CD4-positive, alpha-beta memory T cell (primary cell): Measurements from ENCODE around the gene POLL. TPM values are rescaled to one million over a fixed set of nuclear protein-coding genes. Genes with fewer than 3 reads are reported as not detected.

Experiments used
- CTCF ChIA-PET: fragments of 350-600 bp; sonication (Branson Sonifier 250); formaldehyde crosslinking; loops from one replicate; lab custom pipeline; 2021; ENCODE audit warnings: inconsistent platforms; ENCODE audit not compliant: partially characterized antibody; lab: Charles Lee
- POLR2A ChIA-PET: fragments of 350-600 bp; sonication (Branson Sonifier 250); formaldehyde crosslinking; loops from one replicate; lab custom pipeline; 2021; ENCODE audit not compliant: partially characterized antibody; lab: Charles Lee
- DNase-seq, 5 donors: peaks; one replicate each; pipeline versions ENCODE4 v3.0.0 to v3.0.0-alpha.2; 2020 to 2022; ENCODE audit warnings: mixed read lengths in 1 of 5
- H3K27ac ChIP-seq: one replicate; pipeline ENCODE4 v1.7.0; 2013; ENCODE audit warnings: low read depth, low read length
- H3K27me3 ChIP-seq: 2 replicates; pipeline ENCODE4 v1.7.0; 2013; ENCODE audit warnings: mild to moderate bottlenecking, low read length, moderate library complexity; ENCODE audit not compliant: insufficient read depth
- H3K36me3 ChIP-seq: 2 replicates; pipeline ENCODE4 v1.7.0; 2013; ENCODE audit warnings: mild to moderate bottlenecking, low read length, moderate library complexity; ENCODE audit not compliant: insufficient read depth
- H3K4me1 ChIP-seq: 2 replicates; pipeline ENCODE4 v1.7.0; 2013; ENCODE audit warnings: mild to moderate bottlenecking, low read length, moderate library complexity; ENCODE audit not compliant: insufficient read depth
- H3K4me3 ChIP-seq, 2 donors: one replicate each; pipeline ENCODE4 v1.7.0; 2013; ENCODE audit warnings: low read length in 2 of 2, mild to moderate bottlenecking in 1 of 2
- H3K9me3 ChIP-seq, 2 donors: one replicate each; pipeline ENCODE4 v1.7.0; 2013; ENCODE audit warnings: low read length in 2 of 2, control low read depth in 1 of 2; ENCODE audit not compliant: control insufficient read depth in 1 of 2
- H3K27ac Mint-ChIP-seq, 7 donors: one replicate each; pipeline ENCODE4 v1.8.0; 2020 to 2021; ENCODE audit warnings: mixed read lengths in 7 of 7, mild to moderate bottlenecking in 6 of 7, inconsistent platforms in 3 of 7, moderate library complexity in 3 of 7
- H3K27me3 Mint-ChIP-seq, 2 donors: one replicate each; pipeline ENCODE4 v1.8.0; 2020 to 2021; ENCODE audit warnings: mixed read lengths in 2 of 2
- H3K36me3 Mint-ChIP-seq, 2 donors: one replicate each; pipeline ENCODE4 v1.8.0; 2020 to 2021; ENCODE audit warnings: mixed read lengths in 2 of 2, inconsistent platforms in 1 of 2, mild to moderate bottlenecking in 1 of 2
- H3K4me1 Mint-ChIP-seq, 4 donors: one replicate each; pipeline ENCODE4 v1.8.0; 2020 to 2021; ENCODE audit warnings: mixed read lengths in 4 of 4, mild to moderate bottlenecking in 1 of 4
- H3K4me3 Mint-ChIP-seq, 8 donors: one replicate each; pipeline ENCODE4 v1.8.0; 2020 to 2021; ENCODE audit warnings: mixed read lengths in 8 of 8, mild to moderate bottlenecking in 7 of 8, moderate library complexity in 6 of 8, inconsistent platforms in 3 of 8
- H3K9me3 Mint-ChIP-seq, 8 donors: one replicate each; pipeline ENCODE4 v1.8.0; 2020 to 2021; ENCODE audit warnings: mixed read lengths in 8 of 8, mild to moderate bottlenecking in 5 of 8, inconsistent platforms in 3 of 8, moderate library complexity in 1 of 8
- intact Hi-C: fragments of 100-400 bp; cut with micrococcal nuclease; formaldehyde crosslinking; loops from one replicate; pipeline ENCODE4 v1.15.1; 2023
- polyA plus RNA-seq, 2 donors: library from polyadenylated mRNA; unstranded; fragments of 300-500 nt; fragmentation: Illumina TruSeq; gene quantifications; one replicate each; pipeline ENCODE4 v1.2.3, GENCODE V29; 2021
- total RNA-seq, 2 experiments: library from RNA; stranded (reverse); gene quantifications; one replicate each; pipeline ENCODE4 v1.2.3, GENCODE V29; 2021

The POLL gene
- total and polyA plus RNA-seq, 4 experiments from 2014 or later, result 9.2 to 59.3 (median 35.0) TPM

DNA sequence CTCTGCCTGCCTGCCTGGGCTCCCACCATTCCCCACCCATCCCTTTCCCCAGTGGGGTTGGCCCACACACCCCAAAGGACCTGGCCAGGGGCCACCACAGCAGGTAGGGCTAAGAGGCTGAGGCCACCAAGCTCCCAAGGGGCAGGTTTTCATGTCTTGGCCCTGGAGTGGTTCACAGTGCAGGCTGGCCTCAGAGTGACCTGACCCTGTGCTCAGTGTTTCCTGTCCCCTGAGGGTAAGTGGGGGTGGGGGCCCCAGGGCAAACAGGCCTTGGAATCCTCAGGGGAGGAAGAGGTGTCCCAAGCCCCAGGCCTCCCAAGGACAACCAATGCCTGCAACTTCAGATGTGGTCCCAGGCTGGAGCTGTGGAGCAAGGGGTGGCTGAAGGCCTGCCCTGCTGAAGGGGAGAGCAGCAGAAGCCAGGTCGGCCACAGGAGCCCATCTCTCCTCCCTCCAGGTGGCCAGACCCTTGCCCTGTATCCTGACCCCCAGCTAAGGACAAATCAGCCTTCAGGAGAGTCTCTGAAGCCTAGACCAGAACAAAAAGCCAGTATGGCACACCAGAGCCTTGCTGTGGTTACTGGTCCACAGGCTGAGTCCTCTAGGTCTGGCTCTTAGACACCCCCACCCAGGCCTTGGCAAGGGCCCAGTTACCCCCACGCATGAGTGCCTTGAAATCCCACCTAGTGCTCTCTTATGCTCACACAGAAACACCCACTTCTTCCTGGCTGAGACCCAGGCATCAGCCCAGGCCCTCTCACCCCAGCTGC, 27.6 kb downstream of the POLL start:
- intact Hi-C loops, result no loop called here
- Mint-ChIP-seq H3K27me3 (peaks cover 12 to 24% of the 10 kb centered on the region in 2 donors), H3K4me1 (peaks cover 14 to 30% (median 20%) of the 10 kb centered on the region in 4 donors), H3K9me3 (peaks cover 0 to 5% (median 0%) of the 10 kb centered on the region in 8 donors), H3K4me3 (no peak overlapping the region), H3K27ac (peak overlapping the region in 2 of 7 donors; percentile 59 to 62), H3K36me3 (no peaks in the 10 kb centered on the region)
- POLR2A ChIA-PET, result no interaction called here
- no peak overlapping the region for H3K27ac ChIP-seq
- H3K9me3 ChIP-seq, result no peaks in the 10 kb centered on the region
- no peak for DNase-seq
- H3K4me1 ChIP-seq, result peaks cover 19% of the 10 kb centered on the region
- H3K4me3 ChIP-seq, result no peak overlapping the region
- CTCF ChIA-PET, result interaction anchor here (2.6 kb wide), 1 partner anchor 11 kb away, joined by 9 read pairs; no protein-coding TSS in a partner anchor
- H3K27me3 ChIP-seq, result no peaks in the 10 kb centered on the region
- no peaks in the 10 kb centered on the region for H3K36me3 ChIP-seq

DNA sequence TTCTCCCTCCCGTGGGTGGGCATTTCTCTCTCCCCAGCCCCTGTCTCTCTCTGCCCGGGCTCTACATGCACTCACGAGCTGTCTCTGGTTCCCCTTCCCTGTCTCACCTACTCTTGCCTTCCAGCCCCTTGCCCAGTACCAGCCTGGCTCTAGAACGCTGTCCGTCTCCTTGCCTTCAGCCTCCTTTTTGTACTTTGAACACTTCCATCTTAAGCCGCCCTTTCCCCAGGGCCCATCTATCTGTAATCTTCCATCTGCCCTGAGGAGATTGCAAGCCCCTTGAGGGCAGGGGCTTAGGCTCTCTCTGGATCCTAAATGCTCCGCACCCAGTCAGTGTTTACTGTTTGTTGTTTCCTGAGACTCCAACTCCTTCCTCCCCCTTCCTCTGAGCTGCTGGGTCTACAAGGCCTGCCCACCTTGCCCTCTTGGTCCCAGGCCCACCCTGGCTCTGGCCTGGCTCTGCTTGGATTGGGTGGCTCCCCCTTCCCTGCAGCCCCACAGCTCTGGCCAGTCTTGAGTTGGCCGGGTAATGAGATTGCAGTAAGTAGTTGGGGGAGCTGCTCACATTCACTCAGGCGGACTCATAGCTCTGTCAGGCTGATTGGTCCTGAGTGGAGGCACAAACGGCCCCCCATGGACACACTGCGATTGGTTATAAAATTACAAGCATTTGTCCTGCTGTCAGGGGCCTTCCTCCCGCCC, 28.3 kb downstream of the POLL start:
- CTCF ChIA-PET, result no interaction called here
- no peaks in the 10 kb centered on the region for H3K36me3 ChIP-seq
- H3K4me1 Mint-ChIP-seq, result peaks cover 14 to 30% (median 20%) of the 10 kb centered on the region in 4 donors
- no peak for DNase-seq
- intact Hi-C loops, result no loop called here
- peaks cover 0 to 6% of the 10 kb centered on the region in 2 donors for H3K36me3 Mint-ChIP-seq
- H3K9me3 Mint-ChIP-seq, result peaks cover 0 to 3% (median 0%) of the 10 kb centered on the region in 8 donors
- H3K4me1 ChIP-seq, result peaks cover 19% of the 10 kb centered on the region
- POLR2A ChIA-PET, result no interaction called here
- H3K27me3 Mint-ChIP-seq, result peaks cover 7 to 18% of the 10 kb centered on the region in 2 donors
- no peaks in the 10 kb centered on the region for H3K9me3 ChIP-seq
- peak overlapping the region in 1 of 8 donors; percentile 51 for H3K4me3 Mint-ChIP-seq
- H3K27ac Mint-ChIP-seq, result peak overlapping the region in 4 of 7 donors; percentile 2 to 65 (median 28)
- no peaks in the 10 kb centered on the region for H3K27me3 ChIP-seq
- no peak overlapping the region for H3K4me3 ChIP-seq
- H3K27ac ChIP-seq, result no peak overlapping the region

DNA sequence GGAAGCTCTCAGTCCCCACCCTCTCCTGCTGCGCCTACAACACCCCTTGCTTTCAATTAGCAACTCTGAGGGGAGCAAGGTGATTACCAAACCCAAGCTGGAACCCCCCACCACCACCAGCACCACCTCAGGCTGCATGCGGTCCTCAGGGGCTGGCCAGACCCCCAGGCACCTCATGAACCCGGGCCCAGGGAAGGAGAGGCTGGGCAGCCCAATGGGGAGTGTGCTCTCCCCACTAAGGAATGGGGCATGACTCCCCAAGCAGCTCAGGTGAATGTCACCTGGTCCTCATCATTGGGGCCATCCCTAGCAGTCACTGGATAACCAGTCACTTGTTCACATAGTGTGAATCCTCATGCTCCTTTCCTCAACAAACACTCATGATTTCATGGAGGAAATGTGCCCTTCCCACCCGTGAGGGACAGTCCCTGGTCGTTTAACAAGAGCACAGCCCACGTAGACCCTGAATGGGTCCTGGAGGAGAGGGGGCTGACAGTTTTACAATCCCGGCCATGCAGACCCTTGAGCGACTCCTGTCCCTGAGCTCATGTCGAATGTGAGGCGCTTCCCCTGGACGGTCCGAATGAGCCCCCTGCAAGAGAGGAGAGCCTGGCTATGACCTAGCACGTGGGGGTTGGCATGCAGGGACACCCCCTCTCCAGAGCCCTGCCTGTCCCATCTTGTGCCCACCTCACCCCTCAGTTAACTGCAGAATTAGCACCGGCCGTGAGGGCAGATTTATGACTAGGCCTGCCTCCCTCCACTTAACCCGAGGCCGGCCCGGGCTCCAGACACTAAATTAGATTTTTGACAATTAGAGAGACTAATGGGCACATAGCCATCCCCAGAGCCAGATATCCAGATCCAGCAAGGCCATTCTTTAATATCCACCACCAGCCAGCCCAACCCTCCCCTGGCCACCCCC, 29.1 kb downstream of the POLL start:
- no peaks in the 10 kb centered on the region for H3K27me3 ChIP-seq
- intact Hi-C loops, result no loop called here
- Mint-ChIP-seq H3K4me1 (peaks cover 14 to 30% (median 20%) of the 10 kb centered on the region in 4 donors), H3K9me3 (peaks cover 0 to 3% (median 0%) of the 10 kb centered on the region in 8 donors), H3K36me3 (peaks cover 7 to 11% of the 10 kb centered on the region in 2 donors), H3K27ac (peak overlapping the region in 3 of 7 donors; percentile 15 to 68 (median 31)), H3K4me3 (peak overlapping the region in 3 of 8 donors; percentile 17 to 44 (median 20)), H3K27me3 (peaks cover 6 to 15% of the 10 kb centered on the region in 2 donors)
- POLR2A ChIA-PET, result interaction anchor here (0.6 kb wide), 1 partner anchor 405 kb away, joined by 3 read pairs; no protein-coding TSS in a partner anchor
- DNase-seq, result no peak
- H3K4me1 ChIP-seq, result peaks cover 19% of the 10 kb centered on the region
- H3K9me3 ChIP-seq, result no peaks in the 10 kb centered on the region
- H3K36me3 ChIP-seq, result no peaks in the 10 kb centered on the region
- CTCF ChIA-PET, result interaction anchor here (1.5 to 2.2 kb wide), 2 partner anchors 11 to 345 kb away, joined by 4 to 7 read pairs; no protein-coding TSS in a partner anchor
- H3K4me3 ChIP-seq, result no peak overlapping the region
- no peak overlapping the region for H3K27ac ChIP-seq

DNA sequence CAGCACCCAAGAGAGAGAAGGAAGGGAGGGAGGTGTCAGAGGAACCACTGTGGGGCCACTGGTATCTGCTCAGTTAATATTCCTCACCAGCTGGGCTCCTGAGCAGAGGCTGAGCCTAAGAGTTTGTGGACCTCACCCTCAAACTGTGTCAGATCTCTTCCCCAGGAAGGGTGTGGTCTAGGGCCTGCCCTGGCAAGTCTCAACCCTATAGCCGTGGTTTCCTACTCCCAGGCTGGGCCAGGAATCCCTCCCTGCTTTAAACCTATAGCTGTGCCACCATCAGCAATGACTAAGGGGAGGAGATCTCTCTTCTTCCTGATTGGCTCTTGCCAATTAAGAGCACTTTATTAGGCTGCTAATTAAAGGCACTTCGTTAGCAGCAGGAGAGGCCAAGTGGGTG, 29.9 kb downstream of the POLL start:
- no peak overlapping the region for H3K27ac ChIP-seq
- peak overlapping the region in 6 of 8 donors; percentile 7 to 66 (median 36) for H3K4me3 Mint-ChIP-seq
- DNase-seq, result no peak
- H3K36me3 ChIP-seq, result no peaks in the 10 kb centered on the region
- no peaks in the 10 kb centered on the region for H3K9me3 ChIP-seq
- POLR2A ChIA-PET, result interaction anchor here (0.6 kb wide), 1 partner anchor 406 kb away, joined by 3 read pairs; no protein-coding TSS in a partner anchor
- H3K27me3 Mint-ChIP-seq, result peaks cover 4 to 9% of the 10 kb centered on the region in 2 donors
- H3K4me1 ChIP-seq, result peaks cover 19% of the 10 kb centered on the region
- CTCF ChIA-PET, result interaction anchor here (1.5 to 2.2 kb wide), 2 partner anchors 12 to 344 kb away, joined by 4 to 7 read pairs; no protein-coding TSS in a partner anchor
- H3K36me3 Mint-ChIP-seq, result peaks cover 14 to 18% of the 10 kb centered on the region in 2 donors
- intact Hi-C loops, result no loop called here
- H3K4me1 Mint-ChIP-seq, result peaks cover 14 to 30% (median 20%) of the 10 kb centered on the region in 4 donors
- H3K4me3 ChIP-seq, result no peak overlapping the region
- H3K27me3 ChIP-seq, result no peaks in the 10 kb centered on the region
- peak overlapping the region in 4 of 7 donors; percentile 23 to 92 (median 68) for H3K27ac Mint-ChIP-seq
- peaks cover 0 to 3% (median 0%) of the 10 kb centered on the region in 8 donors for H3K9me3 Mint-ChIP-seq

DNA sequence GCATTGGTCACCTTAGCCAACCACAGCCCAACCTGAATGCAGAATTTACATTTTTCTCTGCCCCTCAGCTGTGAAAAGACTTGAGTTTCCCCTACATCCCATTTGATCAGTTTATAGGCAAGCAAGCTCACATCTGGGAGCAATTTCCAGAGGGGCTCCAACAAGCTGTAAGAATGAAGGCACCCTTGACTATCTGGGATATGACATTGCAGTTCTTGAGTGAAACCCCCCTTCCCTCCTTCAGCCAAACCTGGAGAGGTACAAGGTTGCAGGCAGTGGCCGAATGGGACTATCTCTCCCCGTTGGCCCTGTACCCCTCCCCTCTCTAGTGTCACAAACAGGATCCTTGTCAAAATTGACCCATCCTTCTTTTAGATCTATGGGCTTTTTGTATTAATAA, 30.5 kb downstream of the POLL start:
- Mint-ChIP-seq H3K4me3 (peak overlapping the region in 3 of 8 donors; percentile 30 to 66 (median 48)), H3K9me3 (peaks cover 0 to 3% (median 0%) of the 10 kb centered on the region in 8 donors), H3K27me3 (peaks cover 3 to 6% of the 10 kb centered on the region in 2 donors), H3K36me3 (peaks cover 21 to 25% of the 10 kb centered on the region in 2 donors), H3K27ac (peak overlapping the region in 5 of 7 donors; percentile 52 to 92 (median 60)), H3K4me1 (peaks cover 14 to 30% (median 20%) of the 10 kb centered on the region in 4 donors)
- CTCF ChIA-PET, result interaction anchor here (1.5 to 2.2 kb wide), 2 partner anchors 13 to 343 kb away, joined by 4 to 7 read pairs; no protein-coding TSS in a partner anchor
- no peaks in the 10 kb centered on the region for H3K27me3 ChIP-seq
- intact Hi-C loops, result no loop called here
- H3K4me1 ChIP-seq, result peaks cover 19% of the 10 kb centered on the region
- H3K4me3 ChIP-seq, result no peak overlapping the region
- no peak for DNase-seq
- POLR2A ChIA-PET, result no interaction called here
- no peaks in the 10 kb centered on the region for H3K9me3 ChIP-seq
- H3K36me3 ChIP-seq, result no peaks in the 10 kb centered on the region
- no peak overlapping the region for H3K27ac ChIP-seq

DNA sequence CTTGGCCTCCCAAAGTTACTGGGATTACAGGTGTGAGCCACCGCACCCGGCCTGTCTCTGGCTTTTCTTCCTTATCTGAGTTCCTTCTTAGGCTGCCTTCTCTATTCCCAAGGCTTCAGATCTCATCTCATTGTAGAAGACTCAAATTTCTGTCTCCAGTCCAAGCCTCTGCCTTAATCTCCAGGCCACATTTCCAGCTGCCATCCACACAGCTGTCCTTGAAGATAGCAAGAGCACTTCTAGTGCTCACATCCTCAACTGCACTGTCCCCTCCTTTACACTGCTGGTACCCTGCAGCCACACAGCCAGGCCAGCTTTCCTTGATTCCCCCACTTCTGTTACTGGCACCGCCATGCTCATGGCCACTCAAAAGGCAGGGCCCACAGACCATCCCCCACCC, 35.6 kb downstream of the POLL start:
- no peaks in the 10 kb centered on the region for H3K9me3 ChIP-seq
- H3K4me1 ChIP-seq, result peaks cover 2% of the 10 kb centered on the region
- intact Hi-C loops, result no loop called here
- Mint-ChIP-seq H3K4me1 (peaks cover 0 to 7% (median 3%) of the 10 kb centered on the region in 4 donors), H3K27me3 (no peaks in the 10 kb centered on the region), H3K4me3 (no peak overlapping the region), H3K27ac (peak overlapping the region in 2 of 7 donors; percentile 8 to 66), H3K36me3 (peaks cover 41 to 44% of the 10 kb centered on the region in 2 donors), H3K9me3 (no peaks in the 10 kb centered on the region)
- H3K36me3 ChIP-seq, result peaks cover 12% of the 10 kb centered on the region
- DNase-seq, result no peak
- H3K4me3 ChIP-seq, result no peak overlapping the region
- H3K27me3 ChIP-seq, result no peaks in the 10 kb centered on the region
- ChIA-PET CTCF (interaction anchor here (1.4 to 1.8 kb wide), 2 partner anchors 15 to 18 kb away, joined by 3 to 6 read pairs; no protein-coding TSS in a partner anchor), POLR2A (no interaction called here)
- H3K27ac ChIP-seq, result no peak overlapping the region
